WTC11 (cell line): Measurements from ENCODE around the gene SENP8.

Experiments used
- CREB1 ChIP-seq: sonication (generic); formaldehyde crosslinking; IDR thresholded peaks from 2 replicates; pipeline ENCODE4 v1.8.0; 2023; ENCODE audit warnings: mild to moderate bottlenecking, missing genetic modification reagents
- CTCF ChIP-seq: fragments of 200-600 bp; IDR thresholded peaks from 2 replicates; pipeline ENCODE4 v1.8.0; 2022; ENCODE audit warnings: antibody characterized with exemption
- ESRRA ChIP-seq: sonication (generic); formaldehyde crosslinking; IDR thresholded peaks from 2 replicates; pipeline ENCODE4 v1.8.1; 2022; ENCODE audit warnings: mild to moderate bottlenecking, missing genetic modification reagents, borderline replicate concordance
- PRDM15 ChIP-seq: sonication (generic); formaldehyde crosslinking; IDR thresholded peaks from 2 replicates; pipeline ENCODE4 v1.8.0; 2022; ENCODE audit warnings: missing genetic modification reagents
- USF2 ChIP-seq: sonication (generic); formaldehyde crosslinking; IDR thresholded peaks from 2 replicates; pipeline ENCODE4 v1.8.1; 2023; ENCODE audit warnings: mild to moderate bottlenecking, missing genetic modification reagents, moderate library complexity
- ZNF121 ChIP-seq: sonication (generic); formaldehyde crosslinking; IDR thresholded peaks from 2 replicates; pipeline ENCODE4 v1.8.0; 2023; ENCODE audit warnings: missing genetic modification reagents
- ZNF219 ChIP-seq: sonication (generic); formaldehyde crosslinking; IDR thresholded peaks from 2 replicates; pipeline ENCODE4 v1.8.0; 2023; ENCODE audit warnings: missing genetic modification reagents, mild to moderate bottlenecking, borderline replicate concordance
- ZNF317 ChIP-seq: sonication (generic); formaldehyde crosslinking; IDR thresholded peaks from 2 replicates; pipeline ENCODE4 v1.8.1; 2023; ENCODE audit warnings: low read depth, mild to moderate bottlenecking, moderate library complexity, missing genetic modification reagents, borderline replicate concordance
- TF ChIP-seq, protein P1 (sequence below): sonication (generic); formaldehyde crosslinking; IDR thresholded peaks from 2 replicates; pipeline ENCODE4 v1.8.1; 2023; ENCODE audit warnings: mild to moderate bottlenecking, moderate library complexity, missing genetic modification reagents
- TF ChIP-seq, protein P2 (sequence below): sonication (generic); formaldehyde crosslinking; IDR thresholded peaks from 2 replicates; pipeline ENCODE4 v1.8.0; 2022; ENCODE audit warnings: mild to moderate bottlenecking, missing genetic modification reagents
- TF ChIP-seq, protein P3 (sequence below): sonication (generic); formaldehyde crosslinking; IDR thresholded peaks from 2 replicates; pipeline ENCODE4 v1.8.1; 2022; ENCODE audit warnings: mild to moderate bottlenecking, moderate library complexity, missing genetic modification reagents

DNA sequence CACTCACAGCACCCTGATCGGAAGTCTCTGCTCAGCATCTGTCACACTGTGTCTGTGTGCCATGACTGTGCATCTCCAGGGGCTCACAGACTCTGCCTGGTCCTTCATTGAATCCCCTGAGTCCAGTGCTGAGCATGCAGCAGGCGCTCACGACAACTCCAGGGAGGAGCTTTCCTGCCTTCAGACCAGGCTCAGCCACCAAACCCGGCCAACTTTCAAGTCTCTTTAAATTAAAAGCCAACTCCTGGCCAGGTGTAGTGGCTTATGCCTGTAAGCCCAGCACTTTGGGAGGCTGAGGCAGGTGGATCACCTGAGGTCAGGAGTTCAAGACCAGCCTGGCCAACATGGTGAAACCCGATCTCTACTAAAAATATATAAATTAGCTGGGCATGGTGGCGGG is 55.2 kb downstream of the SENP8 start:
- TF ChIP-seq, protein P1, sequence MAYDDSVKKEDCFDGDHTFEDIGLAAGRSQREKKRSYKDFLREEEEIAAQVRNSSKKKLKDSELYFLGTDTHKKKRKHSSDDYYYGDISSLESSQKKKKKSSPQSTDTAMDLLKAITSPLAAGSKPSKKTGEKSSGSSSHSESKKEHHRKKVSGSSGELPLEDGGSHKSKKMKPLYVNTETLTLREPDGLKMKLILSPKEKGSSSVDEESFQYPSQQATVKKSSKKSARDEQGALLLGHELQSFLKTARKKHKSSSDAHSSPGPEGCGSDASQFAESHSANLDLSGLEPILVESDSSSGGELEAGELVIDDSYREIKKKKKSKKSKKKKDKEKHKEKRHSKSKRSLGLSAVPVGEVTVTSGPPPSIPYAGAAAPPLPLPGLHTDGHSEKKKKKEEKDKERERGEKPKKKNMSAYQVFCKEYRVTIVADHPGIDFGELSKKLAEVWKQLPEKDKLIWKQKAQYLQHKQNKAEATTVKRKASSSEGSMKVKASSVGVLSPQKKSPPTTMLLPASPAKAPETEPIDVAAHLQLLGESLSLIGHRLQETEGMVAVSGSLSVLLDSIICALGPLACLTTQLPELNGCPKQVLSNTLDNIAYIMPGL (CRISPR knock-in tag): no peak
- TF ChIP-seq ZNF121 (CRISPR knock-in tag) (no peak), ESRRA (no peak), CTCF (no peak), PRDM15 (CRISPR knock-in tag) (no peak), CREB1 (CRISPR knock-in tag) (no peak), ZNF219 (CRISPR knock-in tag) (no peak), ZNF317 (CRISPR knock-in tag) (no peak), USF2 (CRISPR knock-in tag) (no peak)
- TF ChIP-seq, protein P2, sequence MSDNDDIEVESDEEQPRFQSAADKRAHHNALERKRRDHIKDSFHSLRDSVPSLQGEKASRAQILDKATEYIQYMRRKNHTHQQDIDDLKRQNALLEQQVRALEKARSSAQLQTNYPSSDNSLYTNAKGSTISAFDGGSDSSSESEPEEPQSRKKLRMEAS (CRISPR knock-in tag): no peak
- TF ChIP-seq, protein P3, sequence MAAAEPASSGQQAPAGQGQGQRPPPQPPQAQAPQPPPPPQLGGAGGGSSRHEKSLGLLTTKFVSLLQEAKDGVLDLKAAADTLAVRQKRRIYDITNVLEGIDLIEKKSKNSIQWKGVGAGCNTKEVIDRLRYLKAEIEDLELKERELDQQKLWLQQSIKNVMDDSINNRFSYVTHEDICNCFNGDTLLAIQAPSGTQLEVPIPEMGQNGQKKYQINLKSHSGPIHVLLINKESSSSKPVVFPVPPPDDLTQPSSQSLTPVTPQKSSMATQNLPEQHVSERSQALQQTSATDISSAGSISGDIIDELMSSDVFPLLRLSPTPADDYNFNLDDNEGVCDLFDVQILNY (CRISPR knock-in tag): no peak
